Measurements from ENCODE around the gene RGS7BP.

- no peak for TF ChIP-seq NR2C2 (IDR thresholded peaks at IDR 0.05; ENCODE audit: borderline replicate concordance, control insufficient read depth, insufficient read length, low read depth)
- no peak for TF ChIP-seq ZNF384 (IDR thresholded peaks at IDR 0.05; ENCODE audit: borderline replicate concordance, low read depth, low read length)
- no peak for TF ChIP-seq CREM (IDR thresholded peaks at IDR 0.05; ENCODE audit: low read depth)
- no peak for TF ChIP-seq ATF7 (IDR thresholded peaks at IDR 0.05; ENCODE audit: low read depth)
- TF ChIP-seq CTCF (IDR thresholded peaks at IDR 0.05 in 2 of 3, conservative IDR thresholded peaks at IDR 0.05 in 1 of 3; ENCODE audit: control insufficient read depth in 2 of 3, extremely low read depth in 1 of 3, insufficient read depth in 1 of 3, low read depth in 3 of 3, low read length in 3 of 3) = no peak
- TF ChIP-seq MAX (IDR thresholded peaks at IDR 0.05; ENCODE audit: low read depth, low read length) = no peak
These were observed 101.1 kb downstream of the RGS7BP start for GRCh38 chr5:64606926-64607325.
